ENCODE data around the gene ARL4D.

GRCh38 chr17:43405861-43406260 lies 7.1 kb downstream of the ARL4D start:
- TF ChIP-seq CTCF (IDR thresholded peaks at IDR 0.05; ENCODE audit: poor library complexity): no peak
- no peak for TF ChIP-seq EZH2 (IDR thresholded peaks at IDR 0.05; ENCODE audit: borderline replicate concordance)
- TF ChIP-seq EZH2phosphoT487 (IDR thresholded peaks at IDR 0.05; ENCODE audit: low read depth, severe bottlenecking, unreplicated experiment): no peak
